Ecto neural progenitor cell (in vitro differentiated cells): ENCODE data around the gene PLA2R1.

Experiments used
- DNase-seq: peaks from one replicate; pipeline ENCODE4 v3.0.0-alpha.2; 2018; ENCODE audit warnings: low spot score

Gene PLA2R1

DNA sequence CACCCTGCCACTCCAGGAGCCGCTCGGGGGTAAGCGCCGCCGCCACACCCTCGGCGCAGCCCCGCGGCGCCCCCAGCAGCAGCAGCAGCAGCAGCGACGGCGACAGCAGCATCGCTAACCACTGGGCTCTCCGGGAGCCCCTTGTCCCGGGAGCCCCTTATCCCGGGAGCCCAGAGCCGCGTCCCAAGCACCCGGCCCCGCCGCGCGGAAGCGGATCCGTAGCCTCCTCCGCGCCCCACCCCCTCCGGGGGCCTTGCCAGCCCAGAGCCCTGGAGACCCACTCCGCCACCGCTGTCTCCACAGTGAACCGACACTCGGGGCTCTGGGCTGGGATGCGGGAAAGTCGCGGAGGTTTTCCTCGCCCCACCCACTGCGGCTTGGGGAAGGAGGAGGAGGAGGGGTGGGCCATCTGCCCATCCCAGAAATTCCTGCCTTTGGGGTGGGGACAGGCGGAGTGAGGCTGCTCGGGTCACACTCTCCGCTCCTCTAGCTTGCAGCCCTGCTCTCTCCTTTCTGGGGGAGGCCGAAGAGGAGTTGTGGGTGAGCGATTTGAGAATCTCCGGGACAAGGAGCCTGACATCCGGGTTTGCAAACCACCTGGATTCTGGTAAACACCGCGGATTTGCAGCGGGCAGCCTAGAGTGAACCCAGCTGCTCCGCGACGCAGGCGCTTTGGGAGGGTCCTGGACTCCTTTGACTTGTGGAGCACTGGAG, at the start of gene PLA2R1:
Gene PLA2R1 (minus strand): TSS at position 324 of the 714 bp plus-strand sequence. CDS start 212 bp downstream, at position 112.
- DNase-seq = peak; percentile 74

DNA sequence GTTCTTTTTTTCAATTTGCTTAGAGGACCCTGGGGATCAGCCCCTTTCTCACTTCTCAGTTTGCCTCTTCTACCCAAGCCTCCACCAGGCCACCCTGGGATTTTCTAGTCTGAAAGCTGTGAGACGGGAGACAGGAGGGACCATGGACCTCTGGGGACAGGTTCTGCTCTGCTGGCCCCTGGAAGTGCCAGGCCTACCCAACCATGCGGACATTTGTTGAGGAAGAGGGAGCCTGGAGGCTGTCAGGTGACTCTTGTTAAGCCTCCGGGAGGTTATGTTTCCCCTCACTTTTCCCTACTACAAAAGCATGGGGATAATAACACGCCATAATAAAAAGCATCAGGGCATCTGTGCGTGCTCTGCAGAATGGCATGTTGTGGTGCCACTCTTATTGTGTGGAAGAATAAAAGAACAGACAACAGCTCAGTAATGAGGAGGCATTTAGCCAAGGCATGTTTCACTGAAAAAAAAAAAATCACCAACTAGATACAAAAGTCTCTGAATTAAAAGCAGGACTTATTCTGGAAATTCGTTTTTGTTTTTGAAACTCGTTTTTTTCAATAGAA, 48.3 kb upstream of the PLA2R1 start:
- no peak for DNase-seq

DNA sequence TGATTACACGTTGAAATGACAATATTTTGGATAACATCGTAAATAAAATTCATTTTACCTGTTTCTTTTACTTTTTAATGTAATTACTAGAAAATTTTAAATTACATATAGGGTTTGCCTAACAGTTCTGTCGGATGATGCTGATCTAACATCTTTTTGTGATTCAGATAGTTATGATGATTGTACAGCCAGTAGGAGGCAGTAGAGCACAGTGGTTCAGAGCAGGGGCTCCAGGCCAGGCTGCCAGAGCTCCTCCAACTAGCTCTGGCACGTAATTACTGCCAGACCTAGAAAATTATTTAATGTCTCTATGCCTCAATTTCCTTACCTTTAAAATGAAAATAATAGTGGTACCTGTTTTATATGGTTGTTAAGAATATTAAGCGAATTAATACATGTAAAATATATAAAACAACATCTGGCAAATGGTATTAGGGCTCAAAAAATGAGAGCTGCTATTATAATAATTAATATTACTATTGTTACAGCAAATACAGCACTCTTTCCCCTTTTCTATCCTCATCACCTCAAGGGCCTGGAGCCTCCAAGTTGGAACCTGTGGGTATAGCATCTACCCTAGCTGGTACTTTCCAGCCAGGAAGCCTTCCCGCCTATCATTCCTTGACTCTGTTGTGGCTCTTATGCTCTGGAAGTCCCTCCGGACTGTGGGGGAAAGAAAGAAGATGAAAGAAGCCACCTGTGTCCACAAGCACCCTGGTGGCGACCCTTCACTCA, 47.7 kb upstream of the PLA2R1 start:
- DNase-seq = peak; percentile 56

DNA sequence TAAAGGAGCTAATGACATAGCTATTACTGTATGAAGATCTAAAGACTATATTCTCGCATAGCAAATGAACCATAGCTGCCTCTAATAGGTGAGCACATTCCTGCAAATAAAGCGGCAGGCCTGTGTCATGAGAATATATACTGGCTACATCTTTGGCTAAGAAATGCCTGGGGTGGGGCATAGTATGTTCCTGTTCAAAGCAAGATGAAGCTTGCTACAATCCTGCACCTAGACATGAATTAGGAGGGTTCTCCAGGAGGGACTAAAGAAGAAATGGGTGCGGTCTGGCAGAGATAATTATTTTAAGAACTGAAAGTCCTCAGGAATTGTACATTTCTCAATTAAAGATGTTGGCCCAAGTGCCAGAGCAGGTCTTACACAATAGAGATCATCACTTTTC, 46.8 kb upstream of the PLA2R1 start:
- DNase-seq = no peak

DNA sequence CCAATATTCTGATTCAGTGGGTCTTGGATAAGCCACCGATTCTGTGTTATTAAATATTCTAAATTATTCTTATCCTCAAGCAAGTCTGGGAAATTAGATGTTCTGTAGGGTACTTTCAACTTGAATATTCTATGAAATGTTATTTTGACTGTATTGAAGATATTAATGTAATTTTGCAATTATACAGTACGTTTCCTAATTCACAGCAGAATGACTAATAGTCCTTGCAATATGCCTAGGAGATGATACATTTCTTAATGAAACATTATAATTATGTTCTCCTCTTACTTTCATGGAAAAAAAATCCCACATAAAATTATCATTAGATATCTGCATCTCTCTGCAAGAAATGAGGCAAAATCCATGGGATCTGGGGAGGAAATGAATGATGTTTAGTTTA, 46.2 kb upstream of the PLA2R1 start:
- DNase-seq = no peak

DNA sequence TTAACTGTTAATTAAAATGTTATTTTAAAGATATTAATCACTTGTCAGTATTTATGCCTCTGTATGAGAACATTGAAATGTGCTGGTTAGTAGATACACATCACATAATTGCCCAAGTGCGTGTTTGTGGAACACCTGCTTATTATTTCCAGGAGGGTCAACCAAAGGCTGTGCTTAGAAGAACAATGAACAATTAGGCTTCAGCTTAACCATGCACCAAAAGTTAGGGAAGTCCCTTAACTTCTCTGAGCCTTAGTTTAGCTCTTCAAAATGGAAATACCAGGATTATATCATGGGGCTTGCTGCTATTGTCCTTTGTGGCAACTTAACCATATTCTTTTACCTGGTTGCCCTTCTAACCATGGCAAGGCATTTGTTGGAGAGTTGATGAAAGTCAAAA, 43.0 kb upstream of the PLA2R1 start:
- no peak for DNase-seq

DNA sequence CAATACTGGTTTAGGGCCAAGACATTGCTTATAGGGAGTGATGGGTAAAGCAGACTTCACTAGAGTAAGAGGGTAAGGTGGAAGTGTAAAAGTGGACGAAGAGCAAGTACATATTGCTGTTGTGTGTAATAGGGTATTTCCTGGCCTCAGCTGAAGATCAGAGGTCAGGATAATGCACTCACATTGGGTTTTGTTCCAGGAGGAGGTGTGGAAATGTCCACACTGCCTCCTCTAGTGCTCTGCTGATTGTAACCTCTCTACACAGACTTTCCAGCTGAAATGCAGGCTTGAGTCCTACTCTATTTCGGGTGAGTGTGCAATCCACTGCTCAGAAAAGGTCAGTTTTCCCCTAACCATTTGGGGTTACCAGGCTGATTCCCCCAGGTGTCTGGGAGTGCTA, 41.7 kb upstream of the PLA2R1 start:
- DNase-seq = no peak

DNA sequence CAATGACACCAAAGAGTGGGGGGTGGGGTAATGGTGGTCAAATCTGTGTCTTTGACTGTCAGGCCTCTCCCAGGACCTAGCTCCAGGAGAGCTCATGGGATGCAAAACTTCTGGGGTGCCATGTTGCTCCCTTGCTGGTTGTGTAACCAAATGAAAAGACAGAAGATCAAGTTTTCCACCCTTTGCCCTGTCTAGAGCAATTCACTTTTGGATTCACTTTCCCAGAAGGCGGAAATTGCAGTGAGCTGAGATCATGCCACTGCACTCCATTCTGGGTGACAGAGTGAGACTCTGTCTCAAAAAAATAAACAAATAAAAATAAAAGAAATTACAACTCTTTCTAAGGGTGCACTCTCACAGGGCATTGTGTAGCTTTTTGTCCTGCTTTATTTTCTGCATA, 34.9 kb upstream of the PLA2R1 start:
- DNase-seq = no peak

DNA sequence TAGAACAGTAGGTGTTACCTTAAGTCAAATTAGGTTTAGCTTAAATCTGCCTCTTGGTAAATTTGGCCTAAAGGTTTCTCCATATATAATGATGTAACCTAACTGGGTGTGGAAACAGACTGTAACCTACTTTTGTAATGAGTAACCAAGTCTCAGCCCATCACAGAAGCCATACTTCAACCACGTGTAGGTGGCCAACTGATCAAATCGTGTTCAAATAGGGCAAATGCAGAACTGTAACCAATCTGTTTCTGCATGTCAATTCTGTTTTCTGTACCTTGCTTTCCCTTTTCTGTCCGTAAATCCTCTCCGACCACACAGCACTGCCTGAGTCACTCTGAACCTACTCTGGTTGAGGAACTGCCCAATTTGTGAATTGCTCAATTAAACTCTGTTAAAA, 34.0 kb upstream of the PLA2R1 start:
- no peak for DNase-seq

DNA sequence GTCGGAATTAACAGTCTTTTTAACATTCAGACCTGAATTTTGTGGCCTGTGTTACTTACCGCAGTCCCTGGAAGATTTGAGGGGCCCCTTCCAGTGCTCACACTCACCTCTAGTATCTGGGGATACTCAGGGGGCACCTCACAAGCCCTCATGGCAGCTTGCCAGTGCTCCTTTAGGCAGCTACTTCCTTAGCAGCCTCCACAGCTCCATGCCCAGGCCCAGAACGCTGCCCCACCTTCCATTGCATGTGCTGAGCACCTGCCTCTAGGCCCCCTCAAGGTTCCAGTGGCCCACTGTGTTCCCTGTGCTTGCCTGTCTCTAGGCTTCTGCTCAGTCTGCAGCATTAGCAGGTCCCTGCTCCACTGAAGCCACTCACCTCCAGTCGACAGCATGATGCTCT, 30.0 kb upstream of the PLA2R1 start:
- DNase-seq = no peak

DNA sequence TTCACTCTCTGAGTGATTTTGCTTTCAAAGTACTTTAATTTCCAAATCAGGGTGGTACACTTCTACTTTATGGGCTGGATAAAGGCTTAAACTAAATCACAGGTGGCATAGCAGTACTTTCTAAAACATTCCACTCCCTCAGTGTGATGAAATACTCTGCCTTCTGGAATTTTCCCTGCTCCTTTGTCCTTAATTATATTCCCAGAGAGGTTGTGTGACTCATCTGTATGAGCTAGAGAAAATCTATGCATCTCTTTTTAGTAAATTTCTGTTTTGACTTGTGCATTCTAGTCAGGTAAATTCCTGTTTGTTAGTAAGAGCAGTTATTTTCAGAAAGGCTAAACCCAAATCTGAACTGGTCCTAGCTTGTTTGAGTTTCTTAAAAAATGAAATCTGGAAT, 29.0 kb upstream of the PLA2R1 start:
- DNase-seq = no peak

DNA sequence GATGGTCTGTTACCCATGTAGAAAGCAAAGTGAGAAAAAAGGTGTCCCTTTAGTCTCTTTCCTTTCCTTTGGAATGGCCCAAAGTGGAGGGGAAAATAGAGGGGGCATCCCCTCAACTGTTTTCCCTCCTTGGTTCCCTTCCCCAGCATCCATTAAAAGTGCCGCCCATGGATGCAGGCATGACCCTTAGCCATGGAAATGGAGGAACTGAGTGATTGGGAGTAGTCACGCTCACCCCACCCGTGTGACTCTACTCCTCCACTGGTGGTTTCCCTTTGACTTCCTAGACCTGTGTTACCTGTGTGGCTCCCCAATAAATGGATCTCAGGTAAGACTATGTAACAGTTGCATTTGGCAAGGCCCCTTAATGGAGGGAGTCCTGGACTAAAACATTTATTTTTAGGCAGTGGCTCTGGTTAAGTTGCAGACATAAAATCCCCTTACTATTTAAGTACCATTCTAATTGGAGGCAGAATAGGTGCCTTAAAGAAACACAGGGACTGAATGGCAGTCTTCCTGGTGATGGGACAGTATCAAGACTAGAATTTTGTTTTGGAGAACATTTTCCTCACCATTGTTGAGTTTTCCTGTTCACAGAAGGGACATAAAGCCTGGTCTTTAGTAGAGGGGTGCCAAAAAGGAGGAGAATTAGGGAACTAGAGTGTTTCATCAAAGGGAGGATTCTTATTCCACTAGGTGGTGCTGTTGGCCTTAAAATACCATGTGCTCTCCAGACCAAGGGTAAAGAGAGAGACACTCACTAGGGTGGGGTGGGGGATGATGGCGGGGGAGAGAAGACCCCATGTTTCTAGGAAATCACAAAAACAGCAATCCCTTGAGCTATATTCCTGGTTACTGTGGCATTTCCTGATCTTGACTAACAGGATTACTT, 25.7 kb upstream of the PLA2R1 start:
- DNase-seq = no peak

DNA sequence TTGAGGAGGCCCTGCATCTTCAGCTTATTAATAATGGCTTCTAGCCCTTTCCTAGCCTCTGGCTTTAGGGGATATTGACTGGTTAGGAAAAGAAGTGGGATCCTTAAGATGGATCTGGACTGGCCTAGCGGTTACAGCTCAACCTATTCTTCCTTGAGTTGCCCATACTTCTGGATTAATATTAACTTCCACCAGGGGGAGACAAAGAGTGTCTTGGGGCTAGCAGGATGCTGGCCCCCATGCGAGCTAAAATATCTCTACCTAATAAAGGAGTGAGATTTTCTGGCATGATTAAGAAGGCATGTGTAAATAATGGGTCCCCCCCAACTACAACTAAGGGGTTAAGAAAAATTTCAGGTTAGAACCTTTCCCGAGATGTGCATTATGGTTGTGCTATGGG, 23.2 kb upstream of the PLA2R1 start:
- DNase-seq = no peak

DNA sequence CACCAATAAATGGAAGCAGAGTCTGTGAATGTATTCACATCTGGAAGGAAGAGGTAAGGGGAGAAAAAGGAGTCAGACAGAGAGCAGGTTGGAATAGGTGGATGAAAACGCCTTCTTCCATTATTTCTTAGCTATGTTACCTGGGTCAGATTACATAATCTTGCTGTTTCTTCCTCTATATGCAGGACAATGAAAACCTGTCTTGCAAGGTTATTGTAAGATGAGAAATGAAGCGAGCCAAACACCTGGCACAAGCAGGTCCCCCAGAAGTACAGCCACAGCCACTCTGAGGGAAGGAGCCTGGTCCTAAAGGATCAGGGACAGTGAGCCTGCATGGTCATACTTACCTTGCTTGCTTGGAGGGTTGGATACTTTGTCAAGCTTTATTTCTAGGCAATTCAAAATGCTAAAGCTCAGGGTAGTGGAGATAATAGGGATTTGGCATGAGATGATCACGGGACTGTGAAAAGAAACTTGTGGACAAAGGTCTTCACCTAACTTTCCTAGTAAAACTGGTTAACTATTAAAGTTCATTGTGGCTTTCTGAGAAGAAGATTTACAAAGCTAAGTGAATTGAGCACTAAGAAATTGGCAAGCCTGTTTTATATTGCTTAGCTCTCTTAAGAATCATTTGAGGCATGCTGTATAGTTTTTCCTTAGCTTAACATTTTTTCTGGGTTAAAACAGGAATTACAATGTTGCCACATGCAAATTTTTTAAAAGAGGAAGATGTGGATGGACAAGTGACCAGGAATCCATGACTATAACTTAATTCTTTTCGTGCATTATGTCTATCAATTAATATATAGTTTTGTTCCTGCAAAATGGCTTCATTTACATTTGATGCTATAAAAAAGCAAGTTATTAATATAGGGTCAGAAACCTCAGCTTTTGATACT, 15.7 kb upstream of the PLA2R1 start:
- no peak for DNase-seq

DNA sequence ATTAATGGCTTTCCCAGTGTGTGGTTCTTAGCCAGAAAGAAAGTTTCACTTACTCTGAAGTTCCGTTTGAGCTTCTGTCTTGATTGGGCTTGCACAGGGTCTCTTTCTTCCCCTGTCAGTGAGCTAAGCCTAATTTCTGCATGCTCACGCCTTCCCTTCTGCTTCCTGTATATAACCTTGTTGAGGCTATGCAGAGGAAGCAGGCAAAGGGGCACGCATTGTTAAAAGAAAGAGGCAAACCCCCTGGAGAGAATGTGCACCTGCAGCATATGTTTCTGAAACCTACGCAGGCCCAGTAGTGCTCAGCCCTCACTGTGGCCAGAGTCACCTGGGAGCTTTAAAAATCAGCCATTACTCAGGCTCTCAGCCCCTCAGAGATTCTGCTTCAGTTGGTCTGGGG, 14.5 kb upstream of the PLA2R1 start:
- DNase-seq = no peak

DNA sequence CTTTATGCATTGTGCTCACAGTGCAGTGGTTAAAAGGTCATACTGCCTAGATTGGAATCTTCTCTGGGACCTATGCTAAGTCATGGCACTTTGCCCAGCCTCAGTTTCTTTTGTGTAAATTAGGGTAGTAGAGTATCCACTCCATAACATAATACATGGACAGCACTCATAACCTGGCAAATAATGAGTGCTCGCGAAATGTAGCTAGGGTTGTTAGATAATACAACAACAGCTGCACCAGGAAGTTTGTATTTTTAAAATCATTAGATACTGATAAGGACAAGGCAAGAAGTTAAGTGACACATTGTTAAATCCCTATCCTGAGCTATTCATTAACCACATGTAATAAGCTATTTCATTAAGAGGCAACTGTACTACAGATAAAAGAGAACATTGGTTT, 13.8 kb upstream of the PLA2R1 start:
- no peak for DNase-seq

DNA sequence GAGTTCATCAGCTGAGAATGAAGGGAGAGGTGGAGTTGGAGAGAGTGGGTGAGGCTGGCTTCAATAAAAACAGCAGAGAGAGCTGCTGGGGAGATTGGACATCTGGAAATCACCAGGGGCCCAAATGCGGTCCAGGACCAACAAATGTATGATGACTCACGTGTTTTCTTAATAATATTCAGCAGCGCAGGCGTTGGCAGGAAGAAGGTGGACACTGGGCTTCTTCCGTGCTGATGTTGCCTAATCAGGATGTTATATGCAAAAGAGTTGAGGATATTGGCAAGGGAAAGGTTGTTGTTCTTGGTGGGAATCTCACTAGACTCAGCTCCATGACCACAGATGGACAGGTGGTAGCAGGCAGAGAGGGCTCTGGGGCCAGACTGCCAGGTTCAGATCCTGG, 12.8 kb upstream of the PLA2R1 start:
- no peak for DNase-seq

DNA sequence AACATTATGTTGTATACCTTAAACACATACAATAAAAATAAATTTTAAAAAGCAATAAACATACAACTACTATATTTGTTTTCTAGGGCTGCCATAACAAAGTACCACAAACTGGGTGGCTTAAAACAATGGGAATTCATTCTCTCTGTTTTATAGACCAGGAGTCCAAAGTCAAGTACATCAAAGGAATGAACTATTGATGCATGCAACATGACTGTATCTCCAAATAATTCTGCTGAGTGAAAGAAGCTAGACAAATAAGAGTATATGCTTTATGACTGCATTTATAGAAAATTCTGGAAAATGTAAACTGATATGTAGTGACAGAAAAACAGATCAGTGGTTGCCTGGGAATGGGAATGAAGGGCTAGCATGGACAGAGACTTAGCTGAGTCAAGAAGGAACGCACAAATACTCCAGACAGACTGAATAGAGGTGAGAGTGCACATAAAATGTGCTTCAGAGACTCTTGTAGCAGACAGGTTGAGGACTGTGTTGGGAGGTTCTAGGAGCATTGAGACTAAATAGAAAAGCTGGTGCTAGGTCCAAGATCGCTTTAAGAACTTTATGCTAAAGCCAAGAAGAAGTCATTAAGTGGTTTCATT, 11.0 kb upstream of the PLA2R1 start:
- no peak for DNase-seq

DNA sequence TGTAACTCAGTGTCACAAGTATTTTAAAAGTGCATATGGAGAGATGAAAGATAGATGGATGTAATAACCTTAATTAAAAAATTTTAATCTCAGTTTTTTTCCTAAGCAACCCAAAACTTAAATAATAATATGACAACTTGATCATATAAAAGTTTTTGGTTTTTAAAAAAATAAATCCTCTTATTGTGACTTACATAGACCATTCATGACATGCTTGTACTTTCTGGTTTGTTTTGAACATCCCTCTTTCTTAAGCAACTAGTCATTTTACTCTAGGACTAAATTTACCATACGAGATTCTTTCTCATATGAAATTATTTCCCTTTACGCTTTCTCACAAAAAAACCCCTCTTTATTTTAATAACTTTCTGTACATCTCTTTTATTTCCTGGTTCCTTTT, 6.5 kb upstream of the PLA2R1 start:
- no peak for DNase-seq

DNA sequence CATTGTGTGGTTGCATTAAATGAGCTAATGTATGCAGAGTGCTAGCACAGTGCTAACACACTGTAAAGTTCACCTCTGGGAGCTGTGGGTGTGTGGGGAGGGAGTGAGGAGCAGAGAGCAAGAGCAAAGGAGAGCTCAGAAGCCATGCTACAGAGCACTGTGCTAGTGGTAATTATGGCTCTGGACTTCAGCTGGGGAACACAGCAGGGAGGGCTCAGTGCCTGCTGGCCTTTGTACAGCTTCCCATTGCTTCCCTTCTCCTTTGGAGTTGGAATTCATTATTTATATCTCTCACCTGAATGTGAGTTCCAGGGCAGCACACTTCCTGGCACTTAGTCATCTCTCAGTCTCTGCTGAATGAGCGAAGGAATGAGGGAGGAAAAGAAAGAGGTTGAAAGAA, 2.5 kb upstream of the PLA2R1 start:
- no peak for DNase-seq
